Measurements from ENCODE around the gene CRYBA2.

DNA sequence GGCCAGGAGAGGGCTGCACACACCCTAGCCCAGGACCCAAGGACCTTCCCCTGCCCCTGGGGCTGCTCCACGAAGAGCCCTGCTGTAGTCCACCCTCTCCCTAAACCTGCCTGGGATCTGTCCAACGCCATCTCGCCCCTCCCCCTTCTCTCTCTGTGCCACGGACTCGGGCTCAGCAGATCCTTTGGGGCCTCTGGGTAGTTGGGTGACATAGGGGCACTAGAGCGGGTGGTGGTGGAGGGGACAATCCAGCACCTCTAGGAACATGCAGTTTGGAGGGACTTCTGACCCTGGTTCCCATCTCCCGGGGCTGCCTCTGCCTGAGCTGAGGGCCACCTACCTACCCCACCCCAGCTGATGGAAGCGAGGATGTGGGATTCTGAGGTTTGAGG is 7.3 kb upstream of the CRYBA2 start:
- TF ChIP-seq POLR2A (IDR thresholded peaks at IDR 0.05) (no peak), CTCF (IDR thresholded peaks at IDR 0.05) (no peak)

All from adrenal gland (tissue), 5 donors.